Smooth muscle cell of the brain vasculature (primary cell): ENCODE results near the gene FZR1.

Experiments
- DNase-seq: peaks from one replicate; pipeline ENCODE4 v3.0.0-alpha.2; 2012; ENCODE audit warnings: low read depth, low spot score

FZR1 gene

DNA sequence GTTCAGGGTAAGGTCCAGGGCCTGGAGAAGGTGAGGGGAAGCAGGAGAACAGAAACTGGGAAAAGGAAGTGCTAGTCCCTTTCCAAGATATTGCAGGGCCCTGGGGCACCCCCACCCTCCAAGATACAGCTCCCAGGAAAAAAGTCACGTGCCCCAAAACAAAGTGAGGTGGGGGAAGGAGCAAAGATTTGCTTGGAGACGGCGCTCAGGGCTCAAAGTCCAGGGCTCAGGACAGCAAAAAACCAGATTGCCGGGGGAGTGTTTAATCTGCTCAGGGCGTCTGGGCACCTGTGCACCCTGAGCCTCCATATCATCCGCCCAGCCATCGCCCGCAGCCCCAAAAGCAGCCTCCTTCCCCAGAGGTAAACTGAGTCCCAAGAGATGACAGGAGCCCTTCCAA, 32.1 kb upstream of the FZR1 start:
- no peak for DNase-seq

DNA sequence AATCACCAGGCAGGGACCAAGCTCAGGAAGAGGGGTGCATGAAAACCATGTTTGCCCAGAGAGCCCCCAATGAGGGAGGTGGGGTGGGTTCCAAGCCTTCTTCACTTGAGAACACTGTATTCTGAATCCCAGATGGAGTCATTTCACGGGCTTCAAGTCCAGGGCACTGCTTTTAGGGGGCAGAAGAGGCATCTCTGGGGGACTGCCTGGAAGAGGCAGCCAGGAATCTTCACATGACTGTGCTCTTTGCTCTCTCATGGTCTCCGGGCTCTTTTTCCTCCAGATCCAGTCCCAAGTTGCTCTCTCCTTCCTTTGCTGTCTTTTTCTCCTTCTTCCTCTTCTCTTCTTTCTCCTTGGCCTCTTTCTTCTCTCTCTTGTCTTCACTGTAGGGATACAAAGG, 31.5 kb upstream of the FZR1 start:
- DNase-seq = no peak

DNA sequence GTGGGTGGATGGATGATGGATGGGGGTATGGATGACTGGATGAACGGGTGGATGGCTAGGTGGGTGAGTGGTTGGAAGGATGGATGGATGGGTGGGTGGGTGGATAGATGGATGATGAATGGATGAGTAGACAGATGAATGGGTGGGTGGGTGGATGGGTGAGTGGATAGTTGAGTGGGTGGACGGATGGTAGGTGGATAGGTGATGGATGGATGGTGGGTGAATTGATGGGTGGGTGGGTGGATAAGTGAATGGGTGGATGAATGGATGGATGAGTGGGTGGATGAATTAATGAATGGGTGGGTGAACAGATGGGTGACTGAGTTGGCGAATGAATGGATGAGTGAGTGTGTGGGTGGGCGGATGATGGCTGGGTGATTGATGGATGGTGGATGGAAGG, 30.7 kb upstream of the FZR1 start:
- DNase-seq = no peak

DNA sequence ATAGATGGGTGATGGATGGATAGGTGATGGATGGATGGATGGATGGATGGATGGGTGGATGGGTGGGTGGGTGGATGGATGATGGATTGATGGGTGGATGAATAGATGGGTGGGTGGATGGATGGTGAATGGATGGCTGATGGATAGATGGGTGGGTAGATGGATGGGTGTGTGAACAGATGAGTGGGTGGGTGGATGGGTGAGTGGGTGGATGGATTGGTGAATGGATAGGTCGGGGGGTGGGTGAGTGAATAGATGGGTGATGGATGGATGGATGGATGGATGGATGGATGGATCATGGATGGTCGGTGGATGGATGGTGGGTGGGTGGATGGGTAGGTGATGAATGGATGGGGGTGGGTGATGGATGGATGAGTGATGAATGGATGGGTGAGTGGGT, 29.3 kb upstream of the FZR1 start:
- DNase-seq = no peak

DNA sequence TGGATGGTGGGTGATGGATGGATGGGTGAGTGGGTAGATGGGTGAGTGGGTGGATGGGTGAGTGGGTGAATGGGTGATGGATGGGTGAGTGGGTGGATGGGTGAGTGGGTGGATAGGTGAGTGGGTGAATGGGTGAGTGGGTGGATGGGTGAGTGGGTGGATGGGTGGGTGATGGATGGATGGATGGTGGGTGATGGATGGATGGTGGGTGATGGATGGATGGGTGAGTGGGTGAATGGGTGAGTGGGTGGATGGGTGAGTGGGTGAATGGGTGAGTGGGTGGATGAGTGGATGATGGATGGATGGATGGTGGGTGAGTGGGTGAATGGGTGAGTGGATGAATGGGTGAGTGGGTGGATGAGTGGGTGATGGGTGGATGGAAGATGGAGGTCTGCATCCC, 28.6 kb upstream of the FZR1 start:
- no peak for DNase-seq

GRCh38 chr19:3477951-3478350, 28.2 kb upstream of the FZR1 start:
- DNase-seq = no peak

DNA sequence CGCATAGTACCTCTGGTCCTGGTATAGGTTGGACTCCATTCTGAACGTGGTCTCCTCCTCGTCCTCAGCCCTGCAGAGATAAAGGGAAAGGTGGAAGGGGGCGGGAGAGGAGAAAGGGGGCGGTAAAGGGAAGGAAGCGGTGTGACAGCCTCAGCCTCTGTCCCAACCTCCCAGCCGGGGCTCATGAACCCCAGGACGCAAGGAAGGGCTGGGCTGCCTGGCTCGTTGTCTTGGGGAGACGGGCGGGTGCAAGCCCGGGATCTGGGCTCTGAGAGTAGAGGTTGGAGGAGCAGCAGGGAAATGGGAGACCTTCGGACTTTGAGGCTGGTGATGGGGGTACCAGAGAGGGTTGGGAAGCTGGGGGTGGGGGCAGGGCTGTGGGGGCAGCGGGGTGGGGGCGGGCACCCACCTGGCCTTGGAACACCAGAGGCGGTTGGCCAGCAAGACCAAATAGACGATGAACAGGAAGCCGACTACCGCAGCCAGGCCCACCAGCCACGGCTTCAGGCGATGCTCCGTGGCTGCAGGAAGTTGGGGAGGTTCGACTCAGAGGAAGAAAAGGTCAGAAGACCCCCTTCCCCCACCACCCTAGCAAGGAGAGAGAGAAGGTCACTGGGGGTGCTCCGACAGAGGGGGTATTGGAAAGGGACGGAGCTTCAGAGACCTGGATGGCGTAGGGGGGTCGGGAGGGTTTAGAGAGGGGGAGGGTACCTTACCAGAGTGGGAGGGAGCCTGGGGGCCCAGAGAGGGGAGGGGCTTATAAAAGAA, 27.5 kb upstream of the FZR1 start:
- no peak for DNase-seq

DNA sequence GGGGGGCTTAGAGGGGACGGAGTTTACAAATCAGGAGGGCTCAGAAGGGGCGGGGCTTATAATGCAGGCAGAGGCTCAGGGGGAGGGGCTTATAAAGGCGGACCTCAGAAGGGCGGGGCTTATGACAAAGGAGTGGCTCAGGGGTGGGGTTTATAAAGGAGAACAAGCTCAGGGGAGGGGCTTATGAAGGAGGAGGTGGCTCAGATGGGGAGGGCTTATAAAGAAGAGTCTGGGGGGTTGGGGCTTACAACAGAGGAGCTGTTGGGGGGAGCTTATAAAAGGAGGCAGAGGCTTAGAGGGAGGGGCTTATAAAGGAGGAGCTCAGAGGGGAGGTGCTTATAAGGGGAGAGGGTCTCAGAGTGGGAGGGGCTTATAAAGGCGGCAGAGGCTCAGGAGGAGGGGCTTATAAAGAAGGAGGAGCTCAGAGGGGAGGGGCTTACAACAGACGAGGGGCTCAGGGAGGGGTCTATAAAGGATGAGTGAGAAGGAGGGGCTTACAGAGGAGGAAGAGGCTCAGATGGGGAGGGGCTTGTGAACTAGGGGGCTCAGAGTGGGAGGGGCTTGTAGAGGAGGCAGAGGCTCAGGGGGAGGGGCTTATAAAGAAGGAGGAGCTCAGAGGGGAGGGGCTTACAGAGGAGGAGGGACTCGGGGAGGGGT, 26.8 kb upstream of the FZR1 start:
- DNase-seq = no peak

GRCh38 chr19:3479834-3480215, 26.3 kb upstream of the FZR1 start:
- DNase-seq = no peak

DNA sequence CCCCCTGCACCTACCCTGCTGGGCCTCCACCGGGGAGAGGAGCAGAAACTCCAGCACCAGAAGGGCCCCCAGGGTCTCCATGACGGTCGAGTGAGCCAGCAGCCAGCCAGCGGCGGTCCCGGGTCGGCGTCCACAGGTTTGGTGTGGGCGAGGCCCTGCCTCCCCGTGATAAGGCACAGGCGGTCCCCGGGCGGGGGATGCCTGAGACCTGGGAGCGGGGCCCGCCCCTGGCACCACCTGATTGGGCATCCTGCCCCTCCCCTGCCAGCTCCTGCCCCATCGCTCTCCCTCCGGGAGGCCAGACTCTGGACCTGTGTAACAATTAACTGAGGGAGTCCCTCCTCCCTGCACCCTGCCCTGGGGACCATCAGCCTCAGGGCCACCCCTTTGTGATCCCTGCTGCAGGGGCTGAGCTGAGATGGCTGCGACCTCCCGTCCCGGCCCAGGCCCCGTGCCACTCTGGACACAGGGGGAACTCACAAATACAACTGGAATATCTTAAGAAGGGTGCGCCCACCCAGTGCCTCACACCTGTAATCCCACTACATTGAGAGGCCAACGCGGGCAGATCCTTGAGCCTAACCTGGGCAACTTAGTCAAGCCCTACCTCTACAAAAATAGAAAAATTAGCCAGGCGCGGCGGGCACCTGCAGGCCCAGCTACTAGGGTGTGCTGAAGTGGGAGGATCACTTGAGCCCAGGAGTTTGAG, 25.6 kb upstream of the FZR1 start, which contains the start of gene SMIM24:
SMIM24 (minus strand) TSS at position 143 of the 709 bp plus-strand sequence; CDS start at position 81, 62 bp downstream.
- DNase-seq = no peak

DNA sequence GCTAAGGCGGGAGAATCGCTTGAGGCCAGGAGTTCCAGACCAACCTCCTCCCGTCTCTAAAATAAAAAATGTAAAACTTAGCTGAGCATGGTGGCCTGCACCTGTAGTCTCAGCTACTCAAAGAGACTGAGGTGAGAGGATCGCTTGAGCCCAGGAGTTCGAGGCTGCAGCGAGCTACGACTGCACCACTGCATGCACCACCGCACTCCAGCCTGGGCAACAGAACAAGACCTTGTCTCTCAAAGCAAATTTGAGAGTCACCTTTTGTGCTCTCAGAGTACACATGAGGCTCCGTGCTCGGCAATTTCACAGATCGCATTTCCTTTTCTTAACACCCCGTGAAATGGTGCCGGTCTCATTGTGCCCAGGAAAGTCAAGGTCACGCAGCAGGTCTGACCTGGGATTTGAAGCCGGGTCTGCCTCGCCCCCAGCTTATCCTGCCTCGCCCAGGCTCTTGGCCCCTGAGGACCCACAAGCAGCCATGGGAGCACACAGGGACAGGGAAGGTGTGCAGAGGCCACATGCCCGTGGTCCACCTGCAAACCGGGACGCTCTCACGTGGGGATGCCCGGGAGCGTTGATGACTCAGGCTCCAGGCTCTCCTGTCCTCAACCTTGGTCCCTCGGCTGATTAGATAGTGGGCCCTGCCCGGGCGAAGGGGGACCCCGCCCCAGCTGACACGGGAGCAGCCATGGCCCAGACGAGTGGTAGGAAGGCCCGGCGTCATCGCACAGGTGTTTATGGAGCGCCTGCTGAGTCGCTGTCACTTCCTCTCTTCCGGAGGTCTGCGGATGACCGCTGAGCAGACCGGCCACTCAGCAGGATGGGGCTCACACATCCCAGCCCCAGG, 24.6 kb upstream of the FZR1 start:
- DNase-seq = no peak

DNA sequence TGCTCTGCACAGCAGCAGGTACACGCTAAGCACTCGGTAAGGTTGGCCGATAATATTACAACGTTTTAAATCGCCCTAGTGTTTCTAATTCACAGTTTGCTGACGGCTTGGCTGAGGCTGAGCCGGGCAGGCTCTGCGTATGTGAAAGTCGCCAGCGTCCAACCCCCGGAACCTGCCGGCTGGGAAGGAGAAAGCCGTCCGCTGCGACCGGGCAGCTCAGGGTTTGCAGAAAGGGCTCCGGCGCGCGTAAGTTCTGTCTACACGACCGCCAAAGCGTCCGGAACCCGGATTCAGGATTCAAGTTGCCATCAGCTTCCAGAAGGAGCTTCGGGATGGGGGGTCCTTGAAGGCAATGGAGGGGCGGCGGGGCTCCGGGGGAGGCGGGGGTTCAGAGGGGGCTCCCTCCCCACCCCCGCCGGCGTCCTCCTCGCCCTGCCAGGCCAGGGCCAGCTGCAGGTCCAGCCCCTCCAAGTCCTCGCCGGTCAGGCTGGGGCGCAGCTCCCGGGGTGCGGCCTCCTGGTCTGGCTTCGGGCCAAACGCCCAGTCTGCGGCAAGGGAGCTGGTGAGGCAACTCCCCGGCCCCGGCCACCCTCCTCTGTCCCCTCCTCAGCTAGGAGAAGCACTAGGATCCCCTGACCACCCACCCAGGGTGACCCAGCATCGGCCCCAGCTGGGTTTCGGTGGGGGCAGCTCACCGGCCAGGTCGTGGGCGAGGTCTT, 23.4 kb upstream of the FZR1 start:
- no peak for DNase-seq

DNA sequence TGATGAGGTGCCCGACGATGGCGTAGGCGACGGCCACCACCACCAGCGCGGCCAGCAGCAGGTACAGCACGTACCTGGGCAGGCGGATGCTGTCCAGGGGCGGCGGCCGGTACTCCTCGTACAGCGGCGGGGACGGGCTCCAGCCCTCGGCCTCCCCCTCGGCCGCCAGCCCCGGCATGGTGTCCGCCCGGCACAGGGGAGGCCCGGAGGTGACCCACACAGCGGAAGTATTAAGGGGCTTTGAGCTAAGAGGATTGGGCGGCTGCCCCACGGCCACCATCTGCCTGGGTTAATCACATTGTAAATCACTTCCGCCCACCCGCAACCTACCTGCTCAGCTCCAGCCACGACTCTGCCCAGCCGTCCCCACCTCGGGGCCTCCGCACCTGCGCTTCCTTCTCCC, 22.9 kb upstream of the FZR1 start, which contains the start of gene SMIM44:
SMIM44 (minus strand) TSS at position 216 of the 403 bp plus-strand sequence; CDS start at position 178, 38 bp downstream.
- DNase-seq = no peak

GRCh38 chr19:3491396-3492119, 14.6 kb upstream of the FZR1 start:
- no peak for DNase-seq

- DNase-seq = no peak
Measured at GRCh38 chr19:3492131-3492839, 13.8 kb upstream of the FZR1 start.

GRCh38 chr19:3492919-3493318, 13.2 kb upstream of the FZR1 start:
- DNase-seq = no peak

GRCh38 chr19:3493651-3494050, 12.5 kb upstream of the FZR1 start:
- DNase-seq = no peak

- DNase-seq = no peak
Measured at GRCh38 chr19:3494051-3494450, 12.1 kb upstream of the FZR1 start.

GRCh38 chr19:3494559-3494958, 11.6 kb upstream of the FZR1 start:
- no peak for DNase-seq
